GM23338 (cell line): ENCODE measurements around the gene MAPK9. TPM values are rescaled to one million over a fixed set of nuclear protein-coding genes. Genes with fewer than 3 reads are reported as not detected.

Source experiments
- ATAC-seq: fragments of 200-7000 bp; cut with Tn5 transposase; 3 replicates; pipeline ENCODE4 v1.9.1; 2020
- DNase-seq: peaks from one replicate; pipeline ENCODE4 v3.0.0-alpha.2; 2015; ENCODE audit warnings: low spot score
- H2AFZ ChIP-seq: fragments of 200-600 bp; sonication (generic); 2 replicates; pipeline ENCODE4 v1.8.0; 2016; ENCODE audit warnings: antibody characterized with exemption, mild to moderate bottlenecking, moderate library complexity
- H3F3A ChIP-seq: fragments of 200-600 bp; sonication (generic); replicated peaks from 2 replicates; pipeline ENCODE4 v1.8.0; 2017; ENCODE audit warnings: antibody characterized with exemption, mixed run types, low read depth
- H3K27ac ChIP-seq: fragments of 200-600 bp; sonication (generic); 2 replicates; pipeline ENCODE4 v1.6.1; 2016; ENCODE audit warnings: low read depth
- H3K27me3 ChIP-seq: fragments of 200-600 bp; sonication (generic); 2 replicates; pipeline ENCODE4 v1.8.0; 2016; ENCODE audit warnings: mild to moderate bottlenecking, mixed run types, moderate library complexity; ENCODE audit not compliant: insufficient read depth
- H3K36me3 ChIP-seq: fragments of 200-600 bp; sonication (generic); 2 replicates; pipeline ENCODE4 v1.8.0; 2016; ENCODE audit warnings: mild to moderate bottlenecking; ENCODE audit not compliant: insufficient read depth
- H3K4me1 ChIP-seq: fragments of 200-600 bp; sonication (generic); 2 replicates; pipeline ENCODE4 v1.8.0; 2016; ENCODE audit warnings: mild to moderate bottlenecking, moderate library complexity; ENCODE audit not compliant: insufficient read depth
- H3K4me2 ChIP-seq: fragments of 200-600 bp; sonication (generic); 2 replicates; pipeline ENCODE4 v1.7.1; 2017; ENCODE audit warnings: mixed run types
- H3K4me3 ChIP-seq: fragments of 200-600 bp; sonication (generic); 2 replicates; pipeline ENCODE4 v1.6.1; 2016; ENCODE audit warnings: mixed run types
- H3K79me2 ChIP-seq: fragments of 200-600 bp; sonication (generic); replicated peaks from 2 replicates; pipeline ENCODE4 v1.8.0; 2017; ENCODE audit warnings: mild to moderate bottlenecking; ENCODE audit not compliant: insufficient read depth
- H3K9me2 ChIP-seq: fragments of 200-600 bp; sonication (generic); 2 replicates; pipeline ENCODE4 v1.8.0; 2017; ENCODE audit not compliant: insufficient read depth
- H4K20me1 ChIP-seq: fragments of 200-600 bp; sonication (generic); replicated peaks from 2 replicates; pipeline ENCODE4 v1.8.0; 2017; ENCODE audit warnings: mild to moderate bottlenecking; ENCODE audit not compliant: insufficient read depth
- H3K27ac Mint-ChIP-seq: 2 replicates; pipeline ENCODE4 v1.8.0; 2020; ENCODE audit warnings: inconsistent platforms, mild to moderate bottlenecking, moderate library complexity, mixed read lengths
- H3K27me3 Mint-ChIP-seq: 3 replicates; pipeline ENCODE4 v1.8.0; 2022; ENCODE audit warnings: low read depth, mild to moderate bottlenecking, moderate library complexity, mixed read lengths, inconsistent platforms; ENCODE audit not compliant: insufficient read depth, poor library complexity
- H3K36me3 Mint-ChIP-seq: 3 replicates; pipeline ENCODE4 v1.8.0; 2021; ENCODE audit warnings: low read depth, mild to moderate bottlenecking, inconsistent platforms, moderate library complexity, mixed read lengths
- H3K4me1 Mint-ChIP-seq: 3 replicates; pipeline ENCODE4 v1.8.0; 2020; ENCODE audit warnings: mild to moderate bottlenecking, inconsistent platforms, mixed read lengths
- H3K4me3 Mint-ChIP-seq: 3 replicates; pipeline ENCODE4 v1.8.0; 2021; ENCODE audit warnings: moderate library complexity, mild to moderate bottlenecking, inconsistent platforms, mixed read lengths
- H3K9me3 Mint-ChIP-seq: 3 replicates; pipeline ENCODE4 v1.8.0; 2020; ENCODE audit warnings: moderate library complexity, mild to moderate bottlenecking, inconsistent platforms, mixed read lengths
- CREB1 ChIP-seq: fragments of 250-450 bp; sonication (Bioruptor Pico); IDR thresholded peaks from 2 replicates; pipeline ENCODE4 v1.5.0; 2020; ENCODE audit warnings: low read depth, mild to moderate bottlenecking, moderate library complexity
- EZH2 ChIP-seq: fragments of 200-600 bp; sonication (generic); IDR thresholded peaks from one replicate; pipeline ENCODE4 v1.8.0; 2017; ENCODE audit warnings: antibody characterized with exemption, mild to moderate bottlenecking, low read depth; ENCODE audit not compliant: unreplicated experiment
- EZH2phosphoT487 ChIP-seq: fragments of 200-600 bp; sonication (generic); IDR thresholded peaks from one replicate; pipeline ENCODE4 v1.8.1; 2018; ENCODE audit warnings: antibody characterized with exemption; ENCODE audit not compliant: unreplicated experiment
- JUNB ChIP-seq: IDR thresholded peaks from one replicate; pipeline ENCODE4 v1.6.1; 2016; ENCODE audit warnings: antibody characterized with exemption; ENCODE audit not compliant: unreplicated experiment
- ZNF114 ChIP-seq: fragments of 250-450 bp; sonication (Bioruptor Pico); IDR thresholded peaks from 2 replicates; pipeline ENCODE4 v1.5.0; 2020; ENCODE audit warnings: mild to moderate bottlenecking, moderate library complexity
- polyA plus RNA-seq: library from polyadenylated mRNA; unstranded; fragments of >200 nt; fragmentation: Nextera tagmentation; extraction: Ambion mirVana; gene quantifications from 2 replicates; pipeline ENCODE4 v1.2.1, GENCODE V29; 2016
- total RNA-seq: library from RNA; depleted of rRNA; stranded (reverse); fragments of >200 nt; shearing (Covaris generic); gene quantifications from 2 replicates; pipeline ENCODE4 v1.2.3, GENCODE V29; 2014
- TF ChIP-seq, protein P1 (sequence below): IDR thresholded peaks from one replicate; pipeline ENCODE4 v1.6.1; 2018; ENCODE audit warnings: antibody characterized with exemption; ENCODE audit not compliant: unreplicated experiment
- TF ChIP-seq, protein P2 (sequence below): IDR thresholded peaks from 2 replicates; pipeline ENCODE4 v1.6.1; 2016; ENCODE audit warnings: antibody characterized with exemption
- TF ChIP-seq, protein P3 (sequence below), 2 experiments: fragments of 200-600 bp in 1 of 2; sonication (generic) in 1 of 2; conservative IDR thresholded peaks; 2 replicates each; pipeline versions ENCODE4 v1.5.1 to v1.6.1; 2016 to 2017; ENCODE audit warnings: antibody characterized with exemption in 2 of 2, low read depth in 2 of 2, mild to moderate bottlenecking in 2 of 2, moderate library complexity in 1 of 2

MAPK9 gene
- total and polyA plus RNA-seq, 2 experiments from 2014 or later: 16.8 to 37.0 TPM

DNA sequence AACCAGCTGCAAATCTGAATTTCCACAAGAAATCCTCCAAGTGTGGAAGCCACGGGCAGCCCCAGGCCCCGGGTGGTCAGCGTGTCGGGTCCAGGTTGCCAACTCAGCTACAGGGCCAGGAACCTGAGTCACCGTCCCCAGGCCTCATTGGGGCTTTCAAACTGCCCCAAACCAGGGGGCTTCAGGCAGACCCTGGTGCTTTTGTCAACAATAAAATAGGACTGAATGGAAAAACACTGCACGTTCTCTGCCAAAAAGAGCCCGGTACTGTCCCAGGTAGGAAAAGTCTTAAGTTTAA lies 37.2 kb upstream of the MAPK9 start:
- Histone ChIP-seq H3K36me3 (peaks cover 60% of the 10 kb centered on the region), H3K4me1 (peaks cover 17% of the 10 kb centered on the region), H3K27ac (peak overlapping the region; percentile 99), H3K4me2 (no peak overlapping the region), H3K4me3 (no peak overlapping the region), H3K79me2 (peaks cover 6% of the 10 kb centered on the region; the same call in 1 of the 2 replicates), H3F3A (peaks cover 42% of the 10 kb centered on the region), H3K27me3 (no peaks in the 10 kb centered on the region), H4K20me1 (no peaks in the 10 kb centered on the region), H3K9me2 (no peaks in the 10 kb centered on the region), H2AFZ (no peak overlapping the region)
- peaks cover 25% of the 10 kb centered on the region for H3K27me3 Mint-ChIP-seq
- peaks cover 96% of the 10 kb centered on the region for H3K36me3 Mint-ChIP-seq
- peaks cover 34% of the 10 kb centered on the region for H3K4me1 Mint-ChIP-seq
- TF ChIP-seq, protein P1, sequence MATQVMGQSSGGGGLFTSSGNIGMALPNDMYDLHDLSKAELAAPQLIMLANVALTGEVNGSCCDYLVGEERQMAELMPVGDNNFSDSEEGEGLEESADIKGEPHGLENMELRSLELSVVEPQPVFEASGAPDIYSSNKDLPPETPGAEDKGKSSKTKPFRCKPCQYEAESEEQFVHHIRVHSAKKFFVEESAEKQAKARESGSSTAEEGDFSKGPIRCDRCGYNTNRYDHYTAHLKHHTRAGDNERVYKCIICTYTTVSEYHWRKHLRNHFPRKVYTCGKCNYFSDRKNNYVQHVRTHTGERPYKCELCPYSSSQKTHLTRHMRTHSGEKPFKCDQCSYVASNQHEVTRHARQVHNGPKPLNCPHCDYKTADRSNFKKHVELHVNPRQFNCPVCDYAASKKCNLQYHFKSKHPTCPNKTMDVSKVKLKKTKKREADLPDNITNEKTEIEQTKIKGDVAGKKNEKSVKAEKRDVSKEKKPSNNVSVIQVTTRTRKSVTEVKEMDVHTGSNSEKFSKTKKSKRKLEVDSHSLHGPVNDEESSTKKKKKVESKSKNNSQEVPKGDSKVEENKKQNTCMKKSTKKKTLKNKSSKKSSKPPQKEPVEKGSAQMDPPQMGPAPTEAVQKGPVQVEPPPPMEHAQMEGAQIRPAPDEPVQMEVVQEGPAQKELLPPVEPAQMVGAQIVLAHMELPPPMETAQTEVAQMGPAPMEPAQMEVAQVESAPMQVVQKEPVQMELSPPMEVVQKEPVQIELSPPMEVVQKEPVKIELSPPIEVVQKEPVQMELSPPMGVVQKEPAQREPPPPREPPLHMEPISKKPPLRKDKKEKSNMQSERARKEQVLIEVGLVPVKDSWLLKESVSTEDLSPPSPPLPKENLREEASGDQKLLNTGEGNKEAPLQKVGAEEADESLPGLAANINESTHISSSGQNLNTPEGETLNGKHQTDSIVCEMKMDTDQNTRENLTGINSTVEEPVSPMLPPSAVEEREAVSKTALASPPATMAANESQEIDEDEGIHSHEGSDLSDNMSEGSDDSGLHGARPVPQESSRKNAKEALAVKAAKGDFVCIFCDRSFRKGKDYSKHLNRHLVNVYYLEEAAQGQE: no peak
- TF ChIP-seq CREB1 (CRISPR knock-in tag) (no peak), EZH2phosphoT487 (no peak), JUNB (no peak)
- H3K9me3 Mint-ChIP-seq: peaks cover 4% of the 10 kb centered on the region; the same call in 2 of the 3 replicates
- ATAC-seq: no peak
- no peak overlapping the region for H3K4me3 Mint-ChIP-seq
- no peak for DNase-seq
- H3K27ac Mint-ChIP-seq: peak overlapping the region; percentile 73

DNA sequence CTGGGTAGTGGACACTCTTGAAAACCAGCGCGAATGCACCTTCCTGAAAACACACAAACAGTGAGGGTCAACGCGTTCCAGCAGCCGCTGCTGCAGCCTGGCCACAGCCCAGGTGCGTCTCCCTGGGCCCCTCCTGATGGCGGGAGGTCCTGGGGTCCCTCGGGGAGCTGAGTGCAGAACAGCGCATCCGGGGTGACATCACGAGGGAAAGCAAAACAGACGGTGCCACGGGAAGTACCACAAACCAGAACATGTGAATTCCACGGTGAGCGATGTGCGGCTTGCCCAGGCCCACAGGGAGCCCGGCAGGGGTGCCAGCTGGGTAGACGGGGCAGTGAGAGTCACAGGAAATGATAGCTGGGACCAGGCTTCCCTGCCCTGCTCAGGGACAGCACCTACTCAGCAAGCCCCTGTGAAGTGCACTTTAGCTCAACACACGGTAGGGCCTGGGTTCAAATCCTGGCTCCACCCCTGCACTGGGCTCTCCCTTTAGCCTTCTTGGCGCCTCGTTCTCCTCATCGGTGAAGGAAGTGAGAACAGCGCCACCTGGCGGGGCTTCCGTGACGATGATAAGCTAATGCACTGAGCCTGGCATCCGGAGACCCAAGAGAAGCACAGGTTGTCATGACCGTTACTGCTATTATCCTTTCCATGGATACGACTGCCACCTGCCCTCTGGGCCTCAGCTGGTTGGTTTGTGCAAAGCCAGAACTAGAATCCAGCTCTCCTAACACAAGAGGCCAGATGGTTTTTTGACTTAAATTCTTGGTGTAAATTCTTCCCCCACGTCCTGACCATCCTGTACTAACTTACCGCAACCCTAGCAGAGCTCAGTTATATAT lies 36.6 kb upstream of the MAPK9 start:
- Histone ChIP-seq H3K9me2 (no peaks in the 10 kb centered on the region), H3K27me3 (no peaks in the 10 kb centered on the region), H3K4me3 (no peak overlapping the region), H3K4me2 (no peak overlapping the region), H3K79me2 (peaks cover 6% of the 10 kb centered on the region; the same call in 1 of the 2 replicates), H3K27ac (peak overlapping the region; percentile 99), H4K20me1 (no peaks in the 10 kb centered on the region; the same call in 1 of the 2 replicates), H2AFZ (no peak overlapping the region), H3K4me1 (peaks cover 17% of the 10 kb centered on the region), H3K36me3 (peaks cover 63% of the 10 kb centered on the region), H3F3A (peaks cover 42% of the 10 kb centered on the region)
- H3K4me1 Mint-ChIP-seq: peaks cover 38% of the 10 kb centered on the region
- H3K4me3 Mint-ChIP-seq: no peak overlapping the region
- peaks cover 96% of the 10 kb centered on the region for H3K36me3 Mint-ChIP-seq
- H3K9me3 Mint-ChIP-seq: peaks cover 4% of the 10 kb centered on the region; the same call in 2 of the 3 replicates
- TF ChIP-seq, protein P2, sequence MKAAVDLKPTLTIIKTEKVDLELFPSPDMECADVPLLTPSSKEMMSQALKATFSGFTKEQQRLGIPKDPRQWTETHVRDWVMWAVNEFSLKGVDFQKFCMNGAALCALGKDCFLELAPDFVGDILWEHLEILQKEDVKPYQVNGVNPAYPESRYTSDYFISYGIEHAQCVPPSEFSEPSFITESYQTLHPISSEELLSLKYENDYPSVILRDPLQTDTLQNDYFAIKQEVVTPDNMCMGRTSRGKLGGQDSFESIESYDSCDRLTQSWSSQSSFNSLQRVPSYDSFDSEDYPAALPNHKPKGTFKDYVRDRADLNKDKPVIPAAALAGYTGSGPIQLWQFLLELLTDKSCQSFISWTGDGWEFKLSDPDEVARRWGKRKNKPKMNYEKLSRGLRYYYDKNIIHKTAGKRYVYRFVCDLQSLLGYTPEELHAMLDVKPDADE: no peak
- TF ChIP-seq EZH2 (no peak), CREB1 (CRISPR knock-in tag) (no peak), ZNF114 (CRISPR knock-in tag) (no peak)
- TF ChIP-seq, protein P3, sequence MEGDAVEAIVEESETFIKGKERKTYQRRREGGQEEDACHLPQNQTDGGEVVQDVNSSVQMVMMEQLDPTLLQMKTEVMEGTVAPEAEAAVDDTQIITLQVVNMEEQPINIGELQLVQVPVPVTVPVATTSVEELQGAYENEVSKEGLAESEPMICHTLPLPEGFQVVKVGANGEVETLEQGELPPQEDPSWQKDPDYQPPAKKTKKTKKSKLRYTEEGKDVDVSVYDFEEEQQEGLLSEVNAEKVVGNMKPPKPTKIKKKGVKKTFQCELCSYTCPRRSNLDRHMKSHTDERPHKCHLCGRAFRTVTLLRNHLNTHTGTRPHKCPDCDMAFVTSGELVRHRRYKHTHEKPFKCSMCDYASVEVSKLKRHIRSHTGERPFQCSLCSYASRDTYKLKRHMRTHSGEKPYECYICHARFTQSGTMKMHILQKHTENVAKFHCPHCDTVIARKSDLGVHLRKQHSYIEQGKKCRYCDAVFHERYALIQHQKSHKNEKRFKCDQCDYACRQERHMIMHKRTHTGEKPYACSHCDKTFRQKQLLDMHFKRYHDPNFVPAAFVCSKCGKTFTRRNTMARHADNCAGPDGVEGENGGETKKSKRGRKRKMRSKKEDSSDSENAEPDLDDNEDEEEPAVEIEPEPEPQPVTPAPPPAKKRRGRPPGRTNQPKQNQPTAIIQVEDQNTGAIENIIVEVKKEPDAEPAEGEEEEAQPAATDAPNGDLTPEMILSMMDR (conservative IDR thresholded peaks at IDR 0.05; ENCODE audit: low read depth in 2 of 2): peak; percentile 88 to 92
- H3K27me3 Mint-ChIP-seq: peaks cover 20% of the 10 kb centered on the region
- peak overlapping the region; percentile 85 for H3K27ac Mint-ChIP-seq
- DNase-seq (peak; percentile 95), ATAC-seq (peak; percentile 65)
